Neural progenitor cell (in vitro differentiated cells): ENCODE data around the gene NEDD4L.

Source experiments
- CTCF ChIP-seq: fragments of 200-600 bp; sonication (generic); IDR thresholded peaks from 2 replicates; pipeline ENCODE4 v1.5.1; 2017; ENCODE audit warnings: antibody characterized with exemption, mild to moderate bottlenecking
- EZH2 ChIP-seq: fragments of 200-600 bp; sonication (generic); IDR thresholded peaks from 2 replicates; pipeline ENCODE4 v1.6.1; 2017; ENCODE audit warnings: antibody characterized with exemption, mild to moderate bottlenecking, moderate library complexity

- no peak for TF ChIP-seq CTCF
- TF ChIP-seq EZH2, result no peak
Measured at GRCh38 chr18:58027341-58027740, 16.7 kb upstream of the NEDD4L start.
